CD4-positive, alpha-beta T cell (primary cell): ENCODE data around the gene EIPR1. TPM values are rescaled to one million over a fixed set of nuclear protein-coding genes. Genes with fewer than 3 reads are reported as not detected.

Experiments
- ATAC-seq: fragments of 200-7000 bp; cut with Tn5 transposase; one replicate; pipeline ENCODE4 v1.10.0; 2022; ENCODE audit warnings: mild to moderate bottlenecking; ENCODE audit not compliant: poor library complexity
- CTCF ChIA-PET: fragments of 350-600 bp; sonication (Branson Sonifier 250); formaldehyde crosslinking; loops from one replicate; lab custom pipeline; 2021; ENCODE audit warnings: antibody characterized with exemption, inconsistent platforms; lab: Charles Lee
- POLR2A ChIA-PET: fragments of 350-600 bp; sonication (Branson Sonifier 250); formaldehyde crosslinking; loops from one replicate; lab custom pipeline; 2021; ENCODE audit warnings: antibody characterized with exemption, inconsistent platforms; lab: Charles Lee
- DNase-seq, 14 experiments: peaks; one replicate each; pipeline ENCODE4 v3.0.0-alpha.2; 2013 to 2020; ENCODE audit warnings: mixed read lengths in 2 of 14
- H3K27ac ChIP-seq, 2 donors: one replicate each; pipeline versions ENCODE4 v1.5.1 to v1.7.0; 2013; ENCODE audit warnings: low read length in 2 of 2, low read depth in 1 of 2, mild to moderate bottlenecking in 1 of 2
- H3K27me3 ChIP-seq, 2 experiments: 1 replicate in 1 of 2; 2 replicates in 1 of 2; pipeline versions ENCODE4 v1.6.1 to v1.7.0; 2013; ENCODE audit warnings: low read length in 2 of 2, control low read depth in 1 of 2, mild to moderate bottlenecking in 1 of 2, moderate library complexity in 1 of 2; ENCODE audit not compliant: insufficient read depth in 2 of 2, control insufficient read depth in 1 of 2
- H3K36me3 ChIP-seq: one replicate; pipeline ENCODE4 v1.6.1; 2013; ENCODE audit warnings: low read length, control low read depth; ENCODE audit not compliant: insufficient read depth
- H3K4me1 ChIP-seq: one replicate; pipeline ENCODE4 v1.6.1; 2013; ENCODE audit warnings: low read length, control low read depth; ENCODE audit not compliant: insufficient read depth
- H3K4me3 ChIP-seq: one replicate; pipeline ENCODE4 v1.5.1; 2013; ENCODE audit warnings: mild to moderate bottlenecking, low read length, moderate library complexity
- H3K9me3 ChIP-seq, 2 experiments: 1 replicate in 1 of 2; 2 replicates in 1 of 2; pipeline versions ENCODE4 v1.6.1 to v1.7.0; 2013; ENCODE audit warnings: low read length in 2 of 2, mild to moderate bottlenecking in 2 of 2, control low read depth in 1 of 2, moderate library complexity in 1 of 2; ENCODE audit not compliant: control insufficient read depth in 1 of 2, insufficient read depth in 1 of 2
- H3K27ac Mint-ChIP-seq: one replicate; pipeline ENCODE4 v1.8.0; 2020; ENCODE audit warnings: mixed read lengths
- H3K27me3 Mint-ChIP-seq: one replicate; pipeline ENCODE4 v1.8.0; 2021; ENCODE audit warnings: mixed read lengths
- H3K36me3 Mint-ChIP-seq: one replicate; pipeline ENCODE4 v1.8.0; 2021; ENCODE audit warnings: low read depth, mixed read lengths
- H3K4me1 Mint-ChIP-seq: one replicate; pipeline ENCODE4 v1.8.0; 2021; ENCODE audit warnings: low read depth, mixed read lengths
- H3K4me3 Mint-ChIP-seq: one replicate; pipeline ENCODE4 v1.8.0; 2020; ENCODE audit warnings: mild to moderate bottlenecking, mixed read lengths
- H3K9me3 Mint-ChIP-seq: one replicate; pipeline ENCODE4 v1.8.0; 2020; ENCODE audit warnings: mixed read lengths
- CTCF ChIP-seq: fragments of 200-600 bp; IDR thresholded peaks from one replicate; pipeline ENCODE4 v1.8.0; 2022; ENCODE audit warnings: antibody characterized with exemption, mild to moderate bottlenecking
- intact Hi-C, 2 experiments: fragments of 100-400 bp; cut with DNase I in 1 of 2; cut with micrococcal nuclease in 1 of 2; formaldehyde crosslinking; loops; one replicate each; pipeline versions ENCODE4 v1.15.1 to v1.9.0; 2023 to 2025; cut with DNase I, micrococcal nuclease
- total RNA-seq, 174 experiments: library from RNA in 2 of 174; stranded (reverse) in 2 of 174; gene quantifications; one replicate each; pipeline ENCODE4 v1.2.3 and lab custom pipeline; 2021 to 2026

EIPR1 gene
- total RNA-seq, 2 experiments from 2014 or later, result 11.0 to 12.4 TPM

GRCh38 chr2:3392216-3392615 lies 14.6 kb upstream of the EIPR1 start:
- CTCF ChIA-PET, result no interaction called here
- H3K4me3 ChIP-seq, result no peak overlapping the region
- H3K36me3 Mint-ChIP-seq, result peaks cover 86% of the 10 kb centered on the region
- peaks cover 44% of the 10 kb centered on the region for H3K36me3 ChIP-seq
- H3K27ac ChIP-seq, result no peak overlapping the region
- DNase-seq, result no peak
- H3K27me3 ChIP-seq, result no peaks in the 10 kb centered on the region
- POLR2A ChIA-PET, result no interaction called here
- no peak for TF ChIP-seq CTCF
- peaks cover 17 to 21% of the 10 kb centered on the region in 2 experiments for H3K9me3 ChIP-seq
- H3K27ac Mint-ChIP-seq, result no peak overlapping the region
- no peaks in the 10 kb centered on the region for H3K27me3 Mint-ChIP-seq
- intact Hi-C loops, result no loop called here
- H3K9me3 Mint-ChIP-seq, result peaks cover 10% of the 10 kb centered on the region
- peaks cover 37% of the 10 kb centered on the region for H3K4me1 Mint-ChIP-seq
- peaks cover 2% of the 10 kb centered on the region for H3K4me1 ChIP-seq
- no peak overlapping the region for H3K4me3 Mint-ChIP-seq
- no peak for ATAC-seq

GRCh38 chr2:3390041-3390440 lies 12.4 kb upstream of the EIPR1 start:
- no peak for ATAC-seq
- Mint-ChIP-seq H3K9me3 (peaks cover 5% of the 10 kb centered on the region), H3K4me3 (no peak overlapping the region), H3K36me3 (peaks cover 76% of the 10 kb centered on the region), H3K4me1 (peaks cover 31% of the 10 kb centered on the region), H3K27me3 (no peaks in the 10 kb centered on the region), H3K27ac (no peak overlapping the region)
- H3K9me3 ChIP-seq, result peaks cover 0 to 7% of the 10 kb centered on the region in 2 experiments
- no peaks in the 10 kb centered on the region for H3K27me3 ChIP-seq
- TF ChIP-seq CTCF, result no peak
- H3K4me3 ChIP-seq, result no peak overlapping the region
- POLR2A ChIA-PET, result no interaction called here
- intact Hi-C loops, result no loop called here
- H3K27ac ChIP-seq, result no peak overlapping the region
- no peak for DNase-seq
- CTCF ChIA-PET, result no interaction called here
- H3K36me3 ChIP-seq, result peaks cover 44% of the 10 kb centered on the region
- peaks cover 2% of the 10 kb centered on the region for H3K4me1 ChIP-seq

- DNase-seq (no peak), ATAC-seq (no peak)
- intact Hi-C loops, result loop anchor here in 1 of 2 experiments (10.0 kb wide), 1 partner anchor 144 kb away; no protein-coding TSS in a partner anchor
- Mint-ChIP-seq H3K27me3 (no peaks in the 10 kb centered on the region), H3K4me3 (no peak overlapping the region), H3K27ac (no peak overlapping the region), H3K36me3 (peaks cover 75% of the 10 kb centered on the region), H3K4me1 (peaks cover 34% of the 10 kb centered on the region), H3K9me3 (peaks cover 2% of the 10 kb centered on the region)
- Histone ChIP-seq H3K36me3 (peaks cover 44% of the 10 kb centered on the region), H3K9me3 (peaks cover 0 to 7% of the 10 kb centered on the region in 2 experiments), H3K4me3 (no peak overlapping the region), H3K27ac (no peak overlapping the region), H3K4me1 (peaks cover 2% of the 10 kb centered on the region), H3K27me3 (no peaks in the 10 kb centered on the region)
- TF ChIP-seq CTCF, result no peak
- POLR2A ChIA-PET, result no interaction called here
- CTCF ChIA-PET, result no interaction called here
Observed at GRCh38 chr2:3389193-3389592, 11.6 kb upstream of the EIPR1 start.
